SH-SY5Y (cell line): ENCODE data around the gene MRPS9.

ENCODE experiments used
- GATA2 ChIP-seq: IDR thresholded peaks from 2 replicates; pipeline ENCODE4 v1.6.1; 2011; ENCODE audit warnings: mild to moderate bottlenecking, low read depth, low read length
- GATA3 ChIP-seq: IDR thresholded peaks from 2 replicates; pipeline ENCODE4 v1.6.1; 2011; ENCODE audit warnings: low read depth, mild to moderate bottlenecking, low read length, moderate library complexity

GRCh38 chr2:105129722-105130232 lies 91.9 kb downstream of the MRPS9 start:
- no peak for TF ChIP-seq GATA3
- no peak for TF ChIP-seq GATA2
